Fibroblast of lung (primary cell): ENCODE measurements around the gene ACOT8. TPM values are rescaled to one million over a fixed set of nuclear protein-coding genes. Genes with fewer than 3 reads are reported as not detected.

Source experiments
- DNase-seq, 2 donors: peaks; one replicate each; pipeline versions ENCODE4 v3.0.0 to v3.0.0-alpha.2; 2010; ENCODE audit warnings: low read depth in 2 of 2
- H2AFZ ChIP-seq: 2 replicates; pipeline ENCODE4 v1.5.1; 2012; ENCODE audit warnings: low read length, control low read depth, inconsistent platforms
- H3K27ac ChIP-seq: 2 replicates; pipeline ENCODE4 v1.5.1; 2011; ENCODE audit warnings: low read length, control low read depth; ENCODE audit not compliant: insufficient read depth
- H3K27me3 ChIP-seq: 2 replicates; pipeline ENCODE4 v1.5.1; 2011; ENCODE audit warnings: mild to moderate bottlenecking, low read length; ENCODE audit not compliant: control insufficient read depth, insufficient read depth
- H3K36me3 ChIP-seq: 2 replicates; pipeline ENCODE4 v1.5.1; 2011; ENCODE audit warnings: low read length; ENCODE audit not compliant: control insufficient read depth, insufficient read depth
- H3K4me1 ChIP-seq: 2 replicates; pipeline ENCODE4 v1.5.1; 2011; ENCODE audit warnings: low read length; ENCODE audit not compliant: control insufficient read depth, insufficient read depth; ENCODE audit errors: extremely low read depth
- H3K4me2 ChIP-seq: 2 replicates; pipeline ENCODE4 v1.5.1; 2011; ENCODE audit warnings: low read length, control low read depth; ENCODE audit not compliant: insufficient read depth; ENCODE audit errors: extremely low read depth
- H3K4me3 ChIP-seq, 4 experiments: fragments of 200-600 bp in 1 of 4; sonication (generic) in 1 of 4; replicated peaks in 1 of 4; 2 replicates each; pipeline ENCODE4 v1.5.1; 2011 to 2016; ENCODE audit warnings: low read length in 4 of 4, low read depth in 3 of 4, mild to moderate bottlenecking in 3 of 4, control low read depth in 2 of 4, inconsistent platforms in 1 of 4, mixed read lengths in 1 of 4; ENCODE audit not compliant: insufficient read depth in 1 of 4; ENCODE audit errors: control extremely low read depth in 1 of 4
- H3K79me2 ChIP-seq: 2 replicates; pipeline ENCODE4 v1.5.1; 2012; ENCODE audit warnings: mild to moderate bottlenecking, low read length, inconsistent platforms; ENCODE audit not compliant: control insufficient read depth, insufficient read depth
- H3K9ac ChIP-seq: 2 replicates; pipeline ENCODE4 v1.5.1; 2011; ENCODE audit warnings: mild to moderate bottlenecking, low read length, control low read depth; ENCODE audit not compliant: insufficient read depth
- H3K9me3 ChIP-seq: 2 replicates; pipeline ENCODE4 v1.5.1; 2012; ENCODE audit warnings: low read depth, low read length; ENCODE audit not compliant: control insufficient read depth, insufficient read depth
- H4K20me1 ChIP-seq: 2 replicates; pipeline ENCODE4 v1.5.1; 2011; ENCODE audit warnings: low read length; ENCODE audit not compliant: control insufficient read depth, insufficient read depth; ENCODE audit errors: extremely low read depth
- CTCF ChIP-seq, 2 donors: IDR thresholded peaks in 1 of 2; conservative IDR thresholded peaks in 1 of 2; 1 replicate in 1 of 2; 2 replicates in 1 of 2; pipeline ENCODE4 v1.5.1; 2011 to 2012; ENCODE audit warnings: low read length in 2 of 2, control low read depth in 1 of 2, inconsistent platforms in 1 of 2, low read depth in 1 of 2, mild to moderate bottlenecking in 1 of 2
- EZH2 ChIP-seq: IDR thresholded peaks from 2 replicates; pipeline ENCODE4 v1.5.1; 2012; ENCODE audit warnings: low read length, control low read depth, mild to moderate bottlenecking; ENCODE audit errors: missing control alignments
- polyA plus RNA-seq, 2 donors: library from polyadenylated mRNA; depleted of rRNA in 1 of 2; stranded (reverse) in 1 of 2; unstranded in 1 of 2; fragments of >200 nt; gene quantifications; 2 replicates each; pipeline ENCODE4 v1.2.1, GENCODE V29; 2011 to 2012; ENCODE audit warnings: missing spikeins in 1 of 2
- total RNA-seq: library from RNA; depleted of rRNA; stranded (reverse); fragments of >200 nt; gene quantifications from 2 replicates; pipeline ENCODE4 v1.2.1, GENCODE V29; 2014

Gene ACOT8
- total and polyA plus RNA-seq, 2 donors (not counting 1 experiment from before 2014, with no cell fraction given) = 18.0 to 44.4 TPM

GRCh38 chr20:45821947-45822346 is 35.2 kb downstream of the ACOT8 start:
- no peak overlapping the region for H3K9ac ChIP-seq
- no peaks in the 10 kb centered on the region for H3K79me2 ChIP-seq
- no peak for DNase-seq
- H4K20me1 ChIP-seq = no peaks in the 10 kb centered on the region
- H3K4me3 ChIP-seq = no peak overlapping the region
- H3K36me3 ChIP-seq = no peaks in the 10 kb centered on the region
- H3K4me1 ChIP-seq = peaks cover 22% of the 10 kb centered on the region
- H3K4me2 ChIP-seq = no peak overlapping the region
- no peak for TF ChIP-seq CTCF (conservative IDR thresholded peaks at IDR 0.05 in 1 of 2, IDR thresholded peaks at IDR 0.05 in 1 of 2; ENCODE audit: low read depth in 1 of 2, low read length in 2 of 2)
- no peak for TF ChIP-seq EZH2
- peaks cover 5% of the 10 kb centered on the region for H3K27me3 ChIP-seq
- H3K27ac ChIP-seq = no peak overlapping the region
- no peaks in the 10 kb centered on the region for H3K9me3 ChIP-seq
- no peak overlapping the region for H2AFZ ChIP-seq

- peaks cover 5% of the 10 kb centered on the region for H3K79me2 ChIP-seq
- H3K27me3 ChIP-seq = peaks cover 5% of the 10 kb centered on the region
- no peak overlapping the region for H3K4me2 ChIP-seq
- DNase-seq = no peak
- no peaks in the 10 kb centered on the region for H4K20me1 ChIP-seq
- no peak overlapping the region for H3K27ac ChIP-seq
- H3K4me1 ChIP-seq = peaks cover 12% of the 10 kb centered on the region
- H3K9ac ChIP-seq = no peak overlapping the region
- no peaks in the 10 kb centered on the region for H3K9me3 ChIP-seq
- TF ChIP-seq CTCF (conservative IDR thresholded peaks at IDR 0.05 in 1 of 2, IDR thresholded peaks at IDR 0.05 in 1 of 2; ENCODE audit: low read depth in 1 of 2, low read length in 2 of 2) = no peak
- H3K36me3 ChIP-seq = peaks cover 6% of the 10 kb centered on the region
- no peak overlapping the region for H3K4me3 ChIP-seq
- H2AFZ ChIP-seq = no peak overlapping the region
These were observed 37.7 kb downstream of the ACOT8 start for GRCh38 chr20:45819466-45819865.

- H3K9me3 ChIP-seq = no peaks in the 10 kb centered on the region
- no peak overlapping the region for H3K4me3 ChIP-seq
- H3K27me3 ChIP-seq = peaks cover 4% of the 10 kb centered on the region
- peak overlapping the region; percentile 46 for H3K27ac ChIP-seq
- DNase-seq = no peak
- no peak overlapping the region for H3K4me2 ChIP-seq
- peaks cover 11% of the 10 kb centered on the region for H3K4me1 ChIP-seq
- no peak overlapping the region for H3K9ac ChIP-seq
- H3K79me2 ChIP-seq = peaks cover 16% of the 10 kb centered on the region
- TF ChIP-seq EZH2 = no peak
- TF ChIP-seq CTCF (conservative IDR thresholded peaks at IDR 0.05 in 1 of 2, IDR thresholded peaks at IDR 0.05 in 1 of 2; ENCODE audit: low read depth in 1 of 2, low read length in 2 of 2) = no peak
- no peak overlapping the region for H2AFZ ChIP-seq
- H4K20me1 ChIP-seq = no peaks in the 10 kb centered on the region
- peaks cover 6% of the 10 kb centered on the region for H3K36me3 ChIP-seq
These were observed 39.0 kb downstream of the ACOT8 start for GRCh38 chr20:45818239-45818638.
